Endothelial cell of umbilical vein (primary cell): ENCODE results near the gene ARID1B. TPM values are rescaled to one million over a fixed set of nuclear protein-coding genes. Genes with fewer than 3 reads are reported as not detected.

Experiments used
- BruUV-seq: library from RNA; stranded (reverse); fragments of 400-500 nt; replicated peaks from 2 replicates; lab custom pipeline; 2021; lab: Mats Ljungman, UMichigan
- CTCF ChIA-PET: fragments of 300-600, 350-600 bp; sonication (Branson Sonifier 250); formaldehyde crosslinking; loops from one replicate; lab custom pipeline; 2021; ENCODE audit warnings: antibody characterized with exemption, inconsistent platforms; lab: Charles Lee
- POLR2A ChIA-PET: fragments of 300-600, 350-600 bp; sonication (Branson Sonifier 250); formaldehyde crosslinking; loops from one replicate; lab custom pipeline; 2021; ENCODE audit warnings: antibody characterized with exemption, inconsistent platforms; lab: Charles Lee
- DNase-seq: peaks from one replicate; pipeline ENCODE4 v3.0.0-alpha.2; 2011; ENCODE audit warnings: low read depth, low spot score
- FAIRE-seq: peaks from 2 replicates; lab custom pipeline; 2011; peaks lifted over from hg19 to GRCh38; lab: Jason Lieb, UNC
- H2AFZ ChIP-seq: 2 replicates; pipeline ENCODE4 v1.6.0; 2012; ENCODE audit warnings: low read depth, low read length, control low read depth, inconsistent platforms
- H3K27ac ChIP-seq: 2 replicates; pipeline ENCODE4 v1.5.1; 2011; ENCODE audit warnings: low read depth, mild to moderate bottlenecking, control low read depth, low read length, moderate library complexity; ENCODE audit not compliant: insufficient read depth
- H3K27me3 ChIP-seq, 2 experiments: 2 replicates each; pipeline versions ENCODE4 v1.6.0 to v1.6.1; 2011; ENCODE audit warnings: low read length in 2 of 2, mixed read lengths in 1 of 2; ENCODE audit not compliant: control insufficient read depth in 2 of 2, insufficient read depth in 2 of 2
- H3K36me3 ChIP-seq, 2 experiments: 2 replicates in 1 of 2; 3 replicates in 1 of 2; pipeline ENCODE4 v1.5.1; 2011; ENCODE audit warnings: low read length in 2 of 2, mild to moderate bottlenecking in 1 of 2, moderate library complexity in 1 of 2; ENCODE audit not compliant: control insufficient read depth in 2 of 2, insufficient read depth in 2 of 2; ENCODE audit errors: extremely low read depth in 1 of 2
- H3K4me1 ChIP-seq: 3 replicates; pipeline ENCODE4 v1.5.1; 2011; ENCODE audit warnings: mild to moderate bottlenecking, low read length; ENCODE audit not compliant: control insufficient read depth, insufficient read depth; ENCODE audit errors: extremely low read depth
- H3K4me2 ChIP-seq: 2 replicates; pipeline ENCODE4 v1.6.1; 2011; ENCODE audit warnings: low read length, control low read depth, mixed read lengths; ENCODE audit not compliant: insufficient read depth
- H3K4me3 ChIP-seq, 3 experiments: fragments of 200-600 bp in 1 of 3; sonication (generic), shearing (Covaris generic) in 1 of 3; replicated peaks in 1 of 3; 2 replicates each; pipeline ENCODE4 v1.5.1; 2011 to 2016; ENCODE audit warnings: control low read depth in 3 of 3, low read length in 3 of 3, mild to moderate bottlenecking in 2 of 3, inconsistent platforms in 1 of 3, low read depth in 1 of 3, moderate library complexity in 1 of 3; ENCODE audit not compliant: insufficient read depth in 1 of 3
- H3K79me2 ChIP-seq: 2 replicates; pipeline ENCODE4 v1.6.0; 2012; ENCODE audit warnings: low read length, inconsistent platforms; ENCODE audit not compliant: control insufficient read depth, insufficient read depth
- H3K9ac ChIP-seq: replicated peaks from 2 replicates; pipeline ENCODE3; 2011; ENCODE audit warnings: low read length, control low read depth; ENCODE audit not compliant: insufficient read depth; ENCODE audit errors: extremely low read depth
- H3K9me1 ChIP-seq: replicated peaks from 3 replicates; pipeline ENCODE4 v1.6.0; 2011; ENCODE audit warnings: mild to moderate bottlenecking, low read length; ENCODE audit not compliant: control insufficient read depth, insufficient read depth; ENCODE audit errors: extremely low read depth
- H3K9me3 ChIP-seq: replicated peaks from 2 replicates; pipeline ENCODE4 v1.5.1; 2012; ENCODE audit warnings: low read length, inconsistent platforms; ENCODE audit not compliant: control insufficient read depth, insufficient read depth
- H4K20me1 ChIP-seq: replicated peaks from 2 replicates; pipeline ENCODE3; 2011; ENCODE audit warnings: mild to moderate bottlenecking, low read length; ENCODE audit not compliant: control insufficient read depth, insufficient read depth; ENCODE audit errors: extremely low read depth
- CTCF ChIP-seq, 2 donors: IDR thresholded peaks; 1 replicate in 1 of 2; 2 replicates in 1 of 2; pipeline ENCODE4 v1.5.1; 2011; ENCODE audit warnings: low read length in 2 of 2, mild to moderate bottlenecking in 2 of 2, moderate library complexity in 2 of 2, control low read depth in 1 of 2, inconsistent platforms in 1 of 2, low read depth in 1 of 2; ENCODE audit not compliant: insufficient read depth in 1 of 2; ENCODE audit errors: extremely low read depth in 1 of 2
- EZH2 ChIP-seq: IDR thresholded peaks from 2 replicates; pipeline ENCODE4 v1.6.1; 2012; ENCODE audit warnings: borderline replicate concordance, low read depth, mild to moderate bottlenecking, moderate library complexity, low read length, inconsistent platforms; ENCODE audit not compliant: severe bottlenecking
- FOS ChIP-seq: IDR thresholded peaks from 2 replicates; pipeline ENCODE4 v1.6.1; 2011; ENCODE audit warnings: mild to moderate bottlenecking, low read length, moderate library complexity, borderline replicate concordance; ENCODE audit not compliant: insufficient read depth
- GATA2 ChIP-seq: IDR thresholded peaks from 2 replicates; pipeline ENCODE4 v1.7.0; 2011; ENCODE audit warnings: low read depth, mild to moderate bottlenecking, moderate library complexity, mixed read lengths, low read length; ENCODE audit not compliant: insufficient read length, insufficient read depth
- JUN ChIP-seq: IDR thresholded peaks from 2 replicates; pipeline ENCODE4 v1.6.1; 2011; ENCODE audit warnings: borderline replicate concordance, low read depth; ENCODE audit not compliant: insufficient read length, insufficient read depth
- MAX ChIP-seq: IDR thresholded peaks from 2 replicates; pipeline ENCODE4 v1.6.1; 2011; ENCODE audit not compliant: insufficient read depth, insufficient read length
- MYC ChIP-seq: IDR thresholded peaks from one replicate; pipeline ENCODE4 v1.6.1; 2011; ENCODE audit warnings: mild to moderate bottlenecking, low read depth, low read length
- POLR2A ChIP-seq: IDR thresholded peaks from 2 replicates; pipeline ENCODE4 v1.6.1; 2012; ENCODE audit warnings: low read depth, mild to moderate bottlenecking, control low read depth, low read length
- POLR2AphosphoS5 ChIP-seq: IDR thresholded peaks from 2 replicates; pipeline ENCODE4 v1.6.1; 2012; ENCODE audit warnings: low read depth, mild to moderate bottlenecking, control low read depth, low read length, moderate library complexity; ENCODE audit not compliant: insufficient read depth
- dilution Hi-C: fragments of 300-500 bp; cut with MboI; formaldehyde crosslinking; loops from one replicate; pipeline ENCODE4 v1.15.0; 2019; ENCODE audit warnings: low sequenced_read_pairs; ENCODE audit not compliant: extremely low pct_ligation_motif_present
- intact Hi-C: fragments of 100-400 bp; cut with micrococcal nuclease; formaldehyde crosslinking; loops from one replicate; pipeline ENCODE4 v1.10.0; 2022
- polyA plus RNA-seq, 4 experiments: library from polyadenylated mRNA; depleted of rRNA in 3 of 4; stranded (reverse) in 3 of 4; unstranded in 1 of 4; fragments of >200 nt; gene quantifications; 2 replicates each; pipeline versions ENCODE4 v1.2.1 to v1.2.3, GENCODE V29; 2011 to 2012; ENCODE audit warnings: missing spikeins in 1 of 4
- total RNA-seq: library from RNA; stranded (reverse); gene quantifications from 2 replicates; pipeline ENCODE4 v1.2.3, GENCODE V29; 2021

ARID1B gene
- total and polyA plus RNA-seq, 2 donors (not counting 3 experiments of a cell fraction or from before 2014, with no cell fraction given): 21.8 to 89.5 TPM

DNA sequence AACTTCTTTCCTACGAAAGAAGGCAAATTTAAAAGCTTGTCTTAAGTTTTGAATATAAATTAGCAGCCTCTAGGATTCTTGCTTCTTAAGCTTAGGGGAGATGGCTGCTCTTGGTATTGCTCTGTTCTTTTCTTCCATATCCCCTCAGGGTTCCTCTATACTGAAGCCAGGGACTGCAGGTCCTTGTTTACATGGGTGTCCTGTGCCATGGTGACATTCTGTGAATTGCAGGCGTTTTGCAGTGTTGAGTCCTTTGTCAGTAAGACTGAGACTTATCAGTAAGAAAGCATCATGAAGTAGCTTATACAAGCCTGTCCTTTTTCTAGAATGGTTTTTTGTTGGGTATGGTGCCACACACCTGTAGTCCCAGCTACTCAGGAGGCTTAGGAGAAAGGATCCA lies 147.8 kb downstream of the ARID1B start:
- Histone ChIP-seq H4K20me1 (peaks cover 2% of the 10 kb centered on the region), H3K9me3 (no peaks in the 10 kb centered on the region), H3K4me3 (no peak overlapping the region), H3K4me1 (no peaks in the 10 kb centered on the region), H2AFZ (no peak overlapping the region), H3K9me1 (no peaks in the 10 kb centered on the region), H3K36me3 (no peaks in the 10 kb centered on the region), H3K9ac (no peak overlapping the region), H3K4me2 (no peak overlapping the region), H3K27me3 (no peaks in the 10 kb centered on the region), H3K27ac (no peak overlapping the region), H3K79me2 (peaks cover 32% of the 10 kb centered on the region)
- FAIRE-seq (no peak), DNase-seq (no peak)
- BruUV-seq: no TSS peak
- POLR2A ChIA-PET: no interaction called here
- TF ChIP-seq JUN: no peak
- TF ChIP-seq MYC: no peak
- no peak for TF ChIP-seq FOS
- TF ChIP-seq POLR2AphosphoS5: no peak
- no peak for TF ChIP-seq MAX
- no peak for TF ChIP-seq CTCF (IDR thresholded peaks at IDR 0.05; ENCODE audit: extremely low read depth in 1 of 2, insufficient read depth in 1 of 2, low read depth in 1 of 2, low read length in 2 of 2)
- TF ChIP-seq POLR2A: no peak
- TF ChIP-seq GATA2: no peak
- no peak for TF ChIP-seq EZH2
- intact Hi-C loops: no loop called here
- dilution Hi-C loops: no loop called here
- CTCF ChIA-PET: interaction anchor here (1.0 to 1.3 kb wide), 2 partner anchors 14 to 19 kb away, joined by 3 read pairs; no protein-coding TSS in a partner anchor
